ENCODE data around the gene ACVRL1.

GRCh38 chr12:51963477-51963876 is 56.2 kb downstream of the ACVRL1 start:
- no peak for TF ChIP-seq CTCF (IDR thresholded peaks at IDR 0.05)
- TF ChIP-seq POLR2A (IDR thresholded peaks at IDR 0.05): no peak
